Endothelial cell of umbilical vein (primary cell): ENCODE measurements around the gene AKAP13. TPM values are rescaled to one million over a fixed set of nuclear protein-coding genes. Genes with fewer than 3 reads are reported as not detected.

ENCODE experiments used
- BruUV-seq: library from RNA; stranded (reverse); fragments of 400-500 nt; replicated peaks from 2 replicates; lab custom pipeline; 2021; lab: Mats Ljungman, UMichigan
- CTCF ChIA-PET: fragments of 300-600, 350-600 bp; sonication (Branson Sonifier 250); formaldehyde crosslinking; loops from one replicate; lab custom pipeline; 2021; ENCODE audit warnings: antibody characterized with exemption, inconsistent platforms; lab: Charles Lee
- POLR2A ChIA-PET: fragments of 300-600, 350-600 bp; sonication (Branson Sonifier 250); formaldehyde crosslinking; loops from one replicate; lab custom pipeline; 2021; ENCODE audit warnings: antibody characterized with exemption, inconsistent platforms; lab: Charles Lee
- DNase-seq: peaks from one replicate; pipeline ENCODE4 v3.0.0-alpha.2; 2011; ENCODE audit warnings: low read depth, low spot score
- FAIRE-seq: peaks from 2 replicates; lab custom pipeline; 2011; peaks lifted over from hg19 to GRCh38; lab: Jason Lieb, UNC
- H2AFZ ChIP-seq: 2 replicates; pipeline ENCODE4 v1.6.0; 2012; ENCODE audit warnings: low read depth, low read length, control low read depth, inconsistent platforms
- H3K27ac ChIP-seq: 2 replicates; pipeline ENCODE4 v1.5.1; 2011; ENCODE audit warnings: low read depth, mild to moderate bottlenecking, control low read depth, low read length, moderate library complexity; ENCODE audit not compliant: insufficient read depth
- H3K27me3 ChIP-seq, 2 experiments: 2 replicates each; pipeline versions ENCODE4 v1.6.0 to v1.6.1; 2011; ENCODE audit warnings: low read length in 2 of 2, mixed read lengths in 1 of 2; ENCODE audit not compliant: control insufficient read depth in 2 of 2, insufficient read depth in 2 of 2
- H3K36me3 ChIP-seq, 2 experiments: 2 replicates in 1 of 2; 3 replicates in 1 of 2; pipeline ENCODE4 v1.5.1; 2011; ENCODE audit warnings: low read length in 2 of 2, mild to moderate bottlenecking in 1 of 2, moderate library complexity in 1 of 2; ENCODE audit not compliant: control insufficient read depth in 2 of 2, insufficient read depth in 2 of 2; ENCODE audit errors: extremely low read depth in 1 of 2
- H3K4me1 ChIP-seq: 3 replicates; pipeline ENCODE4 v1.5.1; 2011; ENCODE audit warnings: mild to moderate bottlenecking, low read length; ENCODE audit not compliant: control insufficient read depth, insufficient read depth; ENCODE audit errors: extremely low read depth
- H3K4me2 ChIP-seq: 2 replicates; pipeline ENCODE4 v1.6.1; 2011; ENCODE audit warnings: low read length, control low read depth, mixed read lengths; ENCODE audit not compliant: insufficient read depth
- H3K4me3 ChIP-seq, 3 experiments: fragments of 200-600 bp in 1 of 3; sonication (generic), shearing (Covaris generic) in 1 of 3; replicated peaks in 1 of 3; 2 replicates each; pipeline ENCODE4 v1.5.1; 2011 to 2016; ENCODE audit warnings: control low read depth in 3 of 3, low read length in 3 of 3, mild to moderate bottlenecking in 2 of 3, inconsistent platforms in 1 of 3, low read depth in 1 of 3, moderate library complexity in 1 of 3; ENCODE audit not compliant: insufficient read depth in 1 of 3
- H3K79me2 ChIP-seq: 2 replicates; pipeline ENCODE4 v1.6.0; 2012; ENCODE audit warnings: low read length, inconsistent platforms; ENCODE audit not compliant: control insufficient read depth, insufficient read depth
- H3K9ac ChIP-seq: replicated peaks from 2 replicates; pipeline ENCODE3; 2011; ENCODE audit warnings: low read length, control low read depth; ENCODE audit not compliant: insufficient read depth; ENCODE audit errors: extremely low read depth
- H3K9me1 ChIP-seq: replicated peaks from 3 replicates; pipeline ENCODE4 v1.6.0; 2011; ENCODE audit warnings: mild to moderate bottlenecking, low read length; ENCODE audit not compliant: control insufficient read depth, insufficient read depth; ENCODE audit errors: extremely low read depth
- H3K9me3 ChIP-seq: replicated peaks from 2 replicates; pipeline ENCODE4 v1.5.1; 2012; ENCODE audit warnings: low read length, inconsistent platforms; ENCODE audit not compliant: control insufficient read depth, insufficient read depth
- H4K20me1 ChIP-seq: replicated peaks from 2 replicates; pipeline ENCODE3; 2011; ENCODE audit warnings: mild to moderate bottlenecking, low read length; ENCODE audit not compliant: control insufficient read depth, insufficient read depth; ENCODE audit errors: extremely low read depth
- EZH2 ChIP-seq: IDR thresholded peaks from 2 replicates; pipeline ENCODE4 v1.6.1; 2012; ENCODE audit warnings: borderline replicate concordance, low read depth, mild to moderate bottlenecking, moderate library complexity, low read length, inconsistent platforms; ENCODE audit not compliant: severe bottlenecking
- FOS ChIP-seq: IDR thresholded peaks from 2 replicates; pipeline ENCODE4 v1.6.1; 2011; ENCODE audit warnings: mild to moderate bottlenecking, low read length, moderate library complexity, borderline replicate concordance; ENCODE audit not compliant: insufficient read depth
- GATA2 ChIP-seq: IDR thresholded peaks from 2 replicates; pipeline ENCODE4 v1.7.0; 2011; ENCODE audit warnings: low read depth, mild to moderate bottlenecking, moderate library complexity, mixed read lengths, low read length; ENCODE audit not compliant: insufficient read length, insufficient read depth
- JUN ChIP-seq: IDR thresholded peaks from 2 replicates; pipeline ENCODE4 v1.6.1; 2011; ENCODE audit warnings: borderline replicate concordance, low read depth; ENCODE audit not compliant: insufficient read length, insufficient read depth
- MYC ChIP-seq: IDR thresholded peaks from one replicate; pipeline ENCODE4 v1.6.1; 2011; ENCODE audit warnings: mild to moderate bottlenecking, low read depth, low read length
- POLR2A ChIP-seq: IDR thresholded peaks from 2 replicates; pipeline ENCODE4 v1.6.1; 2012; ENCODE audit warnings: low read depth, mild to moderate bottlenecking, control low read depth, low read length
- POLR2AphosphoS5 ChIP-seq: IDR thresholded peaks from 2 replicates; pipeline ENCODE4 v1.6.1; 2012; ENCODE audit warnings: low read depth, mild to moderate bottlenecking, control low read depth, low read length, moderate library complexity; ENCODE audit not compliant: insufficient read depth
- dilution Hi-C: fragments of 300-500 bp; cut with MboI; formaldehyde crosslinking; loops from one replicate; pipeline ENCODE4 v1.15.0; 2019; ENCODE audit warnings: low sequenced_read_pairs; ENCODE audit not compliant: extremely low pct_ligation_motif_present
- intact Hi-C: fragments of 100-400 bp; cut with micrococcal nuclease; formaldehyde crosslinking; loops from one replicate; pipeline ENCODE4 v1.10.0; 2022
- polyA plus RNA-seq, 4 experiments: library from polyadenylated mRNA; depleted of rRNA in 3 of 4; stranded (reverse) in 3 of 4; unstranded in 1 of 4; fragments of >200 nt; gene quantifications; 2 replicates each; pipeline versions ENCODE4 v1.2.1 to v1.2.3, GENCODE V29; 2011 to 2012; ENCODE audit warnings: missing spikeins in 1 of 4
- total RNA-seq: library from RNA; stranded (reverse); gene quantifications from 2 replicates; pipeline ENCODE4 v1.2.3, GENCODE V29; 2021
- TF ChIP-seq, protein P1 (sequence below): IDR thresholded peaks from 2 replicates; pipeline ENCODE4 v1.6.1; 2011; ENCODE audit not compliant: insufficient read depth, insufficient read length
- TF ChIP-seq, protein P2 (sequence below), 2 donors: IDR thresholded peaks; 1 replicate in 1 of 2; 2 replicates in 1 of 2; pipeline ENCODE4 v1.5.1; 2011; ENCODE audit warnings: low read length in 2 of 2, mild to moderate bottlenecking in 2 of 2, moderate library complexity in 2 of 2, control low read depth in 1 of 2, inconsistent platforms in 1 of 2, low read depth in 1 of 2; ENCODE audit not compliant: insufficient read depth in 1 of 2; ENCODE audit errors: extremely low read depth in 1 of 2

The AKAP13 gene
- total and polyA plus RNA-seq, 2 donors (not counting 3 experiments of a cell fraction or from before 2014, with no cell fraction given) = 22.8 to 87.8 TPM

DNA sequence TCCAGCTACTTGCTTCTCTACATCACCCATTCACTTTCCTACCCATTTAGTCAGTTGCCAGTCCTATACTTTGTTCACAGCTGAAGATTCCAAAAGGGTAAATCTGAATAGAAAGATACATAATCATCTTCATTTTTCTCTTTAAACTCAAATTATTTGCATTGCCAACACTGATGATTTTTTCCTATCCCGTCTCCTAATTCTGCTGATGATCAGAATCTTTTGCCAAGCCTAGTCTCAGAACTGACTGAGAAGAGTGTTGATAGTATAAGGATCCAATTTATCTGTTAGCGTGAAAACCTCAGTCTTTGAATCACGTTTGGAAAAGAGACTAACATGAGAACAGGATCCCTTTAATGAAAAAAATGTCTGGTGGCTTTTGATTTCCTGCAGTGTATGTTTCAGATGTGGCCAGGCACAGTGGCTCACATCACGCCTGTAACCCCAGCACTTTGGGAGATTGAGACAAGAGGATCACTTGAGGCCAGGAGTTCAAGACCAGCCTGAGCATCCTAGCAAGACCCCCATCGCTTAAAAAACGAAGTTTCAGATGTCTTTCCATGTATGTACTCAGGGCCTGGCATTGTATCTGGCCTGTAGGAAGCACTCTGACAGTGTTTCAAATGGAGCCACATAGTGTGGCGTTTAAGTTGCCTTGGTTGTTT, 244.9 kb downstream of the AKAP13 start:
- H3K79me2 ChIP-seq = peaks cover 17% of the 10 kb centered on the region
- H3K36me3 ChIP-seq = no peaks in the 10 kb centered on the region
- dilution Hi-C loops (no loop called here), intact Hi-C loops (no loop called here)
- H3K27ac ChIP-seq = no peak overlapping the region
- H3K4me3 ChIP-seq = no peak overlapping the region
- no peak overlapping the region for H3K4me2 ChIP-seq
- ChIA-PET POLR2A (interaction anchor here (1.7 kb wide), 1 partner anchor 18 kb away, joined by 3 read pairs; no protein-coding TSS in a partner anchor), CTCF (interaction anchor here (0.5 to 1.6 kb wide), 3 partner anchors 20 to 33 kb away, joined by 3 to 5 read pairs (median 3); no protein-coding TSS in a partner anchor)
- TF ChIP-seq GATA2 (no peak), MYC (no peak), POLR2AphosphoS5 (no peak), POLR2A (no peak), JUN (no peak), EZH2 (no peak), FOS (no peak)
- TF ChIP-seq, protein P1, sequence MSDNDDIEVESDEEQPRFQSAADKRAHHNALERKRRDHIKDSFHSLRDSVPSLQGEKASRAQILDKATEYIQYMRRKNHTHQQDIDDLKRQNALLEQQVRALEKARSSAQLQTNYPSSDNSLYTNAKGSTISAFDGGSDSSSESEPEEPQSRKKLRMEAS = no peak
- TF ChIP-seq, protein P2, sequence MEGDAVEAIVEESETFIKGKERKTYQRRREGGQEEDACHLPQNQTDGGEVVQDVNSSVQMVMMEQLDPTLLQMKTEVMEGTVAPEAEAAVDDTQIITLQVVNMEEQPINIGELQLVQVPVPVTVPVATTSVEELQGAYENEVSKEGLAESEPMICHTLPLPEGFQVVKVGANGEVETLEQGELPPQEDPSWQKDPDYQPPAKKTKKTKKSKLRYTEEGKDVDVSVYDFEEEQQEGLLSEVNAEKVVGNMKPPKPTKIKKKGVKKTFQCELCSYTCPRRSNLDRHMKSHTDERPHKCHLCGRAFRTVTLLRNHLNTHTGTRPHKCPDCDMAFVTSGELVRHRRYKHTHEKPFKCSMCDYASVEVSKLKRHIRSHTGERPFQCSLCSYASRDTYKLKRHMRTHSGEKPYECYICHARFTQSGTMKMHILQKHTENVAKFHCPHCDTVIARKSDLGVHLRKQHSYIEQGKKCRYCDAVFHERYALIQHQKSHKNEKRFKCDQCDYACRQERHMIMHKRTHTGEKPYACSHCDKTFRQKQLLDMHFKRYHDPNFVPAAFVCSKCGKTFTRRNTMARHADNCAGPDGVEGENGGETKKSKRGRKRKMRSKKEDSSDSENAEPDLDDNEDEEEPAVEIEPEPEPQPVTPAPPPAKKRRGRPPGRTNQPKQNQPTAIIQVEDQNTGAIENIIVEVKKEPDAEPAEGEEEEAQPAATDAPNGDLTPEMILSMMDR (IDR thresholded peaks at IDR 0.05; ENCODE audit: extremely low read depth in 1 of 2, insufficient read depth in 1 of 2, low read depth in 1 of 2, low read length in 2 of 2) = no peak
- H4K20me1 ChIP-seq = no peaks in the 10 kb centered on the region
- no peaks in the 10 kb centered on the region for H3K9me1 ChIP-seq
- peaks cover 23% of the 10 kb centered on the region for H3K4me1 ChIP-seq
- no TSS peak for BruUV-seq
- no peak overlapping the region for H2AFZ ChIP-seq
- no peak overlapping the region for H3K9ac ChIP-seq
- FAIRE-seq (no peak), DNase-seq (no peak)
- no peaks in the 10 kb centered on the region for H3K27me3 ChIP-seq
- H3K9me3 ChIP-seq = no peaks in the 10 kb centered on the region
